OCI-LY1 (cell line): Measurements from ENCODE around the gene KLRF2.
A peak's percentile ranks its signal among the peaks of the same experiment; 100 is the strongest.

Source experiments
- H2AFZ ChIP-seq: fragments of 200-600 bp; sonication (generic), shearing (Covaris generic); 2 replicates; pipeline ENCODE4 v1.6.0; 2014; ENCODE audit warnings: antibody characterized with exemption, mild to moderate bottlenecking, low read length
- H3F3A ChIP-seq: fragments of 200-600 bp; sonication (generic), shearing (Covaris generic); 2 replicates; pipeline ENCODE4 v1.6.0; 2014; ENCODE audit warnings: mild to moderate bottlenecking, antibody characterized with exemption, low read length, moderate library complexity; ENCODE audit not compliant: insufficient read depth
- H3K27ac ChIP-seq: fragments of 200-600 bp; sonication (generic); 2 replicates; pipeline ENCODE4 v1.5.1; 2014; ENCODE audit warnings: low read length, mixed run types, mild to moderate bottlenecking, low read depth; ENCODE audit not compliant: poor library complexity, severe bottlenecking
- H3K27me3 ChIP-seq: fragments of 200-600 bp; sonication (generic); 2 replicates; pipeline ENCODE4 v1.6.0; 2014; ENCODE audit warnings: antibody characterized with exemption, mild to moderate bottlenecking, low read length, moderate library complexity; ENCODE audit not compliant: insufficient read depth
- H3K36me3 ChIP-seq: fragments of 200-600 bp; sonication (generic); 2 replicates; pipeline ENCODE4 v1.6.1; 2014; ENCODE audit warnings: mild to moderate bottlenecking, antibody characterized with exemption, low read length, moderate library complexity, mixed read lengths; ENCODE audit not compliant: insufficient read depth
- H3K4me1 ChIP-seq: fragments of 200-600 bp; sonication (generic); 2 replicates; pipeline ENCODE4 v1.5.1; 2014; ENCODE audit warnings: mild to moderate bottlenecking, low read length, moderate library complexity; ENCODE audit not compliant: insufficient read depth, severe bottlenecking
- H3K4me2 ChIP-seq: fragments of 200-600 bp; sonication (generic), shearing (Covaris generic); 2 replicates; pipeline ENCODE4 v1.6.1; 2014; ENCODE audit warnings: low read length
- H3K4me3 ChIP-seq: fragments of 200-600 bp; sonication (generic); 2 replicates; pipeline ENCODE4 v1.5.1; 2014; ENCODE audit warnings: low read length, low read depth, mild to moderate bottlenecking, mixed read lengths; ENCODE audit not compliant: poor library complexity, severe bottlenecking
- H3K79me2 ChIP-seq: fragments of 200-600 bp; shearing (Covaris generic); 2 replicates; pipeline ENCODE4 v1.6.1; 2016; ENCODE audit warnings: mixed run types, low read length, mixed read lengths; ENCODE audit not compliant: insufficient read depth
- H3K9ac ChIP-seq: fragments of 200-600 bp; sonication (generic), shearing (Covaris generic); 2 replicates; pipeline ENCODE4 v1.6.1; 2014; ENCODE audit warnings: mild to moderate bottlenecking, low read length, mixed read lengths
- H3K9me2 ChIP-seq: fragments of 200-600 bp; sonication (generic), shearing (Covaris generic); 2 replicates; pipeline ENCODE4 v1.6.1; 2014; ENCODE audit warnings: low read depth, mild to moderate bottlenecking, low read length, mixed read lengths
- H3K9me3 ChIP-seq: fragments of 200-600 bp; shearing (Covaris generic); 2 replicates; pipeline ENCODE4 v1.6.1; 2014; ENCODE audit warnings: low read length, mixed read lengths
- H4K20me1 ChIP-seq: fragments of 200-600 bp; sonication (generic), shearing (Covaris generic); 2 replicates; pipeline ENCODE4 v1.6.0; 2016; ENCODE audit warnings: mild to moderate bottlenecking, low read length; ENCODE audit not compliant: insufficient read depth
- CTCF ChIP-seq: fragments of 200-600 bp; sonication (generic), shearing (Covaris generic); IDR thresholded peaks from 2 replicates; pipeline ENCODE4 v1.5.1; 2017; ENCODE audit warnings: mild to moderate bottlenecking, antibody characterized with exemption, low read length, moderate library complexity, mixed read lengths
- EZH2 ChIP-seq: fragments of 200-600 bp; sonication (generic), shearing (Covaris generic); IDR thresholded peaks from 2 replicates; pipeline ENCODE4 v1.8.0; 2017; ENCODE audit warnings: borderline replicate concordance, mixed run types, mild to moderate bottlenecking, antibody characterized with exemption, low read length, moderate library complexity, mixed read lengths

Gene KLRF2

GRCh38 chr12:9864913-9865675, 16.2 kb upstream of the KLRF2 start:
- Histone ChIP-seq H3K9ac (no peak overlapping the region), H3K9me2 (no peaks in the 10 kb centered on the region), H3K27ac (no peak overlapping the region), H3K4me3 (no peak overlapping the region), H2AFZ (no peak overlapping the region), H3F3A (no peaks in the 10 kb centered on the region), H3K9me3 (0 out of 2 replicates have a peak, but pooled peaks cover 2% of the 10 kb centered on the region), H3K4me2 (no peak overlapping the region), H3K36me3 (no peaks in the 10 kb centered on the region), H3K79me2 (no peaks in the 10 kb centered on the region), H4K20me1 (no peaks in the 10 kb centered on the region), H3K4me1 (peaks cover 26% of the 10 kb centered on the region), H3K27me3 (no peaks in the 10 kb centered on the region)
- no peak for TF ChIP-seq EZH2

DNA sequence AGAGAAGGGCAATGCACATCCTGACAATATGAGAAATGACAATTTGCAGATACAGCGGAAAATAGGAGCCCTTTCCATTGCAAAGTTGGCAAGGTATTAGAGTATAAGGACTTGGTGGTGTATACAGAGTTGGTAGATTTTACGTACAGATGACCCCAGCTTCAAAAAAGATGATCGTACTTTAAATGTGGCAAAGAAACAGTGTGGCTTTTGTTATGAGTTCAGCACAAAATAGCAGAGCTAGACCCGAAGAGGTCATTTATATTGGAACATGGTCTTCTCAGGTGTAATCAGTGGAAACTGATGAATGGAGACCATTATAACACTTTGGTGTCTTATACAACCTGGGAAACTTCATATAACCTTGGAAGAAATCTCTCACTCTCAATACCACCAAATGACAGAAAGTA, 14.4 kb upstream of the KLRF2 start:
- TF ChIP-seq CTCF (no peak), EZH2 (no peak)
- H3K4me1 ChIP-seq, result peaks cover 30% of the 10 kb centered on the region
- peak overlapping the region; percentile 43; the same call in 1 of the 2 replicates for H3K4me2 ChIP-seq
- no peak overlapping the region for H3K27ac ChIP-seq
- no peaks in the 10 kb centered on the region for H4K20me1 ChIP-seq
- no peaks in the 10 kb centered on the region for H3K9me2 ChIP-seq
- H3K27me3 ChIP-seq, result no peaks in the 10 kb centered on the region
- H2AFZ ChIP-seq, result no peak overlapping the region
- H3F3A ChIP-seq, result no peaks in the 10 kb centered on the region
- 0 out of 2 replicates have a peak, but pooled peaks cover 2% of the 10 kb centered on the region for H3K9me3 ChIP-seq
- H3K4me3 ChIP-seq, result no peak overlapping the region
- no peaks in the 10 kb centered on the region for H3K79me2 ChIP-seq
- no peaks in the 10 kb centered on the region for H3K36me3 ChIP-seq
- H3K9ac ChIP-seq, result no peak overlapping the region

- Histone ChIP-seq H3K9me2 (no peaks in the 10 kb centered on the region), H3K27me3 (no peaks in the 10 kb centered on the region), H3K4me1 (peaks cover 32% of the 10 kb centered on the region), H3K27ac (no peak overlapping the region), H3K4me3 (no peak overlapping the region), H3F3A (no peaks in the 10 kb centered on the region), H4K20me1 (no peaks in the 10 kb centered on the region), H2AFZ (no peak overlapping the region), H3K79me2 (no peaks in the 10 kb centered on the region), H3K4me2 (no peak overlapping the region), H3K9ac (no peak overlapping the region), H3K9me3 (0 out of 2 replicates have a peak, but pooled peaks cover 2% of the 10 kb centered on the region), H3K36me3 (no peaks in the 10 kb centered on the region)
- no peak for TF ChIP-seq CTCF
- no peak for TF ChIP-seq EZH2
These were observed 13.8 kb upstream of the KLRF2 start for GRCh38 chr12:9867531-9867930.
